Tibial artery (tissue), 4 donors: Measurements from ENCODE around the gene TRMT13.

Experiments
- DNase-seq, 2 donors: peaks; one replicate each; pipeline ENCODE4 v3.0.0-alpha.2; 2019
- H3K27ac ChIP-seq, 2 donors: fragments of 200-600 bp; sonication (generic) in 1 of 2; 1 replicate in 1 of 2; 2 replicates in 1 of 2; pipeline ENCODE4 v1.5.1; 2018 to 2019; ENCODE audit warnings: mild to moderate bottlenecking in 1 of 2
- H3K27me3 ChIP-seq, 2 donors: fragments of 200-600 bp; sonication (generic) in 1 of 2; one replicate each; pipeline versions ENCODE4 v1.5.1 to v1.6.0; 2016 to 2019
- H3K36me3 ChIP-seq, 3 donors: fragments of 200-600 bp; sonication (generic) in 2 of 3; one replicate each; pipeline ENCODE4 v1.5.1; 2016 to 2019; ENCODE audit warnings: mild to moderate bottlenecking in 2 of 3
- H3K4me1 ChIP-seq, 4 donors: fragments of 200-600 bp; sonication (generic) in 2 of 4; 1 replicate in 3 of 4; 2 replicates in 1 of 4; pipeline ENCODE4 v1.5.1; 2016 to 2019
- H3K4me3 ChIP-seq, 2 donors: fragments of 200-600 bp; sonication (generic) in 1 of 2; 1 replicate in 1 of 2; 2 replicates in 1 of 2; pipeline ENCODE4 v1.5.1; 2018 to 2019; ENCODE audit warnings: mild to moderate bottlenecking in 2 of 2
- H3K9me3 ChIP-seq, 3 donors: fragments of 200-600 bp; sonication (generic) in 1 of 3; one replicate each; pipeline ENCODE4 v1.5.1; 2016 to 2019
- intact Hi-C: fragments of 100-400 bp; cut with DNase I; formaldehyde crosslinking; loops from one replicate; pipeline ENCODE4 v1.15.0; 2023; ENCODE audit warnings: low total_unique reads
- TF ChIP-seq, protein P1 (sequence below), 2 experiments: fragments of 200-600 bp in 1 of 2; fragments of 450-650 bp in 1 of 2; IDR thresholded peaks; one replicate each; pipeline ENCODE4 v1.5.1; 2017 to 2019; ENCODE audit warnings: antibody characterized with exemption in 2 of 2, mild to moderate bottlenecking in 1 of 2, moderate library complexity in 1 of 2

The TRMT13 gene

DNA sequence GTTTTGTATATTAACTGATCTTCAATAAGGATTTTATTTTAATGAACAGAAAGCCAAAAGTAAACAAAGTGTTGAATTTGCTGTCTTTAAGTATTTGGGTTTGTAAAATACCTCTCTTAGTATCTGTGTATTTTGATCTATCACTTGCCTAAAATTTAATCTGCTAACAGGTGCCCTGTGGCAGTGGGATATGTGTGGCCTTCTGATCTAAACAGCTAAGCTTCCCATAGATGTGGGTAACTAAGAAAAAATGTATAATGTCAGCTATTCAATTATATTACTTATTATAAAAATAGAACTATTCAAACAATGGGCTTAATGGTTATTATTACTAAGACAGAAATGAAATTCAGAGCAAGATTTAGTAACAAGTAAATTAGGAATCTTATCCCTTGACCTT is 29.9 kb downstream of the TRMT13 start:
- no peak overlapping the region for H3K27ac ChIP-seq
- intact Hi-C loops = no loop called here
- TF ChIP-seq, protein P1, sequence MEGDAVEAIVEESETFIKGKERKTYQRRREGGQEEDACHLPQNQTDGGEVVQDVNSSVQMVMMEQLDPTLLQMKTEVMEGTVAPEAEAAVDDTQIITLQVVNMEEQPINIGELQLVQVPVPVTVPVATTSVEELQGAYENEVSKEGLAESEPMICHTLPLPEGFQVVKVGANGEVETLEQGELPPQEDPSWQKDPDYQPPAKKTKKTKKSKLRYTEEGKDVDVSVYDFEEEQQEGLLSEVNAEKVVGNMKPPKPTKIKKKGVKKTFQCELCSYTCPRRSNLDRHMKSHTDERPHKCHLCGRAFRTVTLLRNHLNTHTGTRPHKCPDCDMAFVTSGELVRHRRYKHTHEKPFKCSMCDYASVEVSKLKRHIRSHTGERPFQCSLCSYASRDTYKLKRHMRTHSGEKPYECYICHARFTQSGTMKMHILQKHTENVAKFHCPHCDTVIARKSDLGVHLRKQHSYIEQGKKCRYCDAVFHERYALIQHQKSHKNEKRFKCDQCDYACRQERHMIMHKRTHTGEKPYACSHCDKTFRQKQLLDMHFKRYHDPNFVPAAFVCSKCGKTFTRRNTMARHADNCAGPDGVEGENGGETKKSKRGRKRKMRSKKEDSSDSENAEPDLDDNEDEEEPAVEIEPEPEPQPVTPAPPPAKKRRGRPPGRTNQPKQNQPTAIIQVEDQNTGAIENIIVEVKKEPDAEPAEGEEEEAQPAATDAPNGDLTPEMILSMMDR (IDR thresholded peaks at IDR 0.05) = no peak

GRCh38 chr1:100164216-100164615 is 31.3 kb downstream of the TRMT13 start:
- Histone ChIP-seq H3K36me3 (no peaks in the 10 kb centered on the region), H3K9me3 (no peaks in the 10 kb centered on the region), H3K27ac (no peak overlapping the region), H3K4me3 (no peak overlapping the region), H3K4me1 (peaks cover 0 to 9% (median 4%) of the 10 kb centered on the region in 4 donors), H3K27me3 (no peaks in the 10 kb centered on the region)
- TF ChIP-seq, protein P1 (IDR thresholded peaks at IDR 0.05) = no peak
- no peak for DNase-seq
- intact Hi-C loops = no loop called here

More for the DNA sequence above, 29.9 kb downstream of the TRMT13 start:
- no peak for DNase-seq
- Histone ChIP-seq H3K4me1 (peaks cover 0 to 9% (median 4%) of the 10 kb centered on the region in 4 donors), H3K27me3 (no peaks in the 10 kb centered on the region), H3K4me3 (no peak overlapping the region), H3K9me3 (no peaks in the 10 kb centered on the region), H3K36me3 (no peaks in the 10 kb centered on the region)

- Histone ChIP-seq H3K4me1 (peaks cover 0 to 9% (median 4%) of the 10 kb centered on the region in 4 donors), H3K27ac (no peak overlapping the region), H3K27me3 (no peaks in the 10 kb centered on the region), H3K36me3 (no peaks in the 10 kb centered on the region), H3K4me3 (no peak overlapping the region), H3K9me3 (no peaks in the 10 kb centered on the region)
- no peak for DNase-seq
- intact Hi-C loops = no loop called here
- TF ChIP-seq, protein P1 (IDR thresholded peaks at IDR 0.05) = no peak
Measured at GRCh38 chr1:100164702-100165101, 31.7 kb downstream of the TRMT13 start.

DNA sequence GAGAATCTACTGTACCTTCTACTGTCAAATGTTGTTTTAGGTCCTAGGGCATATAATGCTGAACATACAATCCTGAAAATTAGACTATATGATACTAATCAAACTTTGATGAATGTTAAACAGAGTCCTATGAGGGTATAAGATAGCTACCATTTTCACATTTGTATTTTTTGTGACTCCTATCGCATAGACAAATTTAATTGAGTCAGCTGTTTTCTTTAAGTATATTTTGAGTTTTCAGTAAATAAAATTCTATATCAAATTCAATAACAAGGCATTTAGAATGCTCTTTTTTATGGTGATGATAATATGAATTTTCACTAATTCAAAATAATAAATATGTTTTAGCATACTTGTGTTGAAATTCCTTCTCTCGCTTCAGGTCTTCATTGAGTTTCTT is 35.1 kb downstream of the TRMT13 start:
- Histone ChIP-seq H3K4me3 (no peak overlapping the region), H3K9me3 (no peaks in the 10 kb centered on the region), H3K4me1 (peaks cover 0 to 9% (median 4%) of the 10 kb centered on the region in 4 donors), H3K36me3 (no peaks in the 10 kb centered on the region), H3K27ac (no peak overlapping the region), H3K27me3 (no peaks in the 10 kb centered on the region)
- intact Hi-C loops = no loop called here
- TF ChIP-seq, protein P1 (IDR thresholded peaks at IDR 0.05) = no peak
- DNase-seq = no peak

DNA sequence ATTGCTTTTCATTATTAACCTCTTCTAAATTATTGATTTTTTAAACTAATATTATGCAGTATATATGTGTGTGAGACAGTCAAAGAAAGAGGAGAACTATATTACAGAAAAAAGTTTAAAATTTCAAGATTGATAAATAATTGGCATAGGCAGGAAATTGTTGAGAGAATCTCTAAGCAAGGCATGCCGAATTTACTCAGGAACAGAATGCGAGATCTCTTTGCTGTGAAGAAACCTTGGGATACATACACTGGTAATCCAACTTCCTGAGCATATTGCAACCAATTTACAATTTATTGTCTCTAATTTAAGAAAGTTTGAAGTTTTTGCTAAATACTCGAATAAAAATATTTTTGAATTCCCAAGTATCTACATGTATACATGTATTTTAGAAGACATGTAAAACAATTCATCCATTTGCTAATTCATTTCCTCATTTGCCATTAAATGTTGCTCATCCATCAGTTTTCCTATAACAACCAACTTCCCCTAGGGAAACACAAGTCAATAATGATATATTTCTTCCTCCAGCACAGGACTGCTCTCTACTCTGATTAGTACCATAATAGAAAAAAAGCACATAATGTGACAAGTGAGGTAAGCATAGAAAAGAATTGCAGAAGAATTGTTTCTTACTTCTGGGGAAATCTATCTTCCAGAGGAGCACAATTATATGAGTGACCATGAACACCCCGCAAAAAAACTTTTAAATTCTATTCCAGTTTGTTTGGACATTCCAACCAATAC is 44.5 kb downstream of the TRMT13 start:
- no peaks in the 10 kb centered on the region for H3K36me3 ChIP-seq
- intact Hi-C loops = no loop called here
- TF ChIP-seq, protein P1 (IDR thresholded peaks at IDR 0.05) = no peak
- DNase-seq = no peak
- no peaks in the 10 kb centered on the region for H3K27me3 ChIP-seq
- no peak overlapping the region for H3K4me3 ChIP-seq
- no peak overlapping the region for H3K27ac ChIP-seq
- H3K4me1 ChIP-seq = no peaks in the 10 kb centered on the region
- no peaks in the 10 kb centered on the region for H3K9me3 ChIP-seq
